ENCODE measurements around the gene FIBP.

FIBP gene

GRCh38 chr11:65853246-65853979 is 34.9 kb downstream of the FIBP start:
- peak overlapping the region; percentile 4; the same call in 1 of the 2 replicates for H3K27ac ChIP-seq
- TF ChIP-seq ZFX (IDR thresholded peaks at IDR 0.05; ENCODE audit: borderline replicate concordance) (no peak), CTCF (IDR thresholded peaks at IDR 0.05) (no peak)

GRCh38 chr11:65852508-65853245 is 35.6 kb downstream of the FIBP start:
- no peak for TF ChIP-seq ZFX (IDR thresholded peaks at IDR 0.05; ENCODE audit: borderline replicate concordance)
- H3K27ac ChIP-seq, result 0 out of 2 replicates have a peak overlapping the region, but pooled peaks have one; percentile 4

- no peak for TF ChIP-seq CTCF (IDR thresholded peaks at IDR 0.05)
- TF ChIP-seq ZFX (IDR thresholded peaks at IDR 0.05; ENCODE audit: borderline replicate concordance), result no peak
- H3K27ac ChIP-seq, result 0 out of 2 replicates have a peak overlapping the region, but pooled peaks have one; percentile 4
Observed at GRCh38 chr11:65851811-65852507, 36.3 kb downstream of the FIBP start.

GRCh38 chr11:65851083-65851579 is 37.1 kb downstream of the FIBP start:
- TF ChIP-seq CTCF (IDR thresholded peaks at IDR 0.05) (peak; percentile 61), ZFX (IDR thresholded peaks at IDR 0.05; ENCODE audit: borderline replicate concordance) (no peak)
- no peak overlapping the region; the same call in 1 of the 2 replicates for H3K27ac ChIP-seq

- TF ChIP-seq CTCF (IDR thresholded peaks at IDR 0.05) (no peak), ZFX (IDR thresholded peaks at IDR 0.05; ENCODE audit: borderline replicate concordance) (no peak)
- H3K27ac ChIP-seq, result no peak overlapping the region
Observed at GRCh38 chr11:65850217-65851082, 37.8 kb downstream of the FIBP start.

- TF ChIP-seq CTCF (IDR thresholded peaks at IDR 0.05) (no peak), ZFX (IDR thresholded peaks at IDR 0.05; ENCODE audit: borderline replicate concordance) (no peak)
Observed at GRCh38 chr11:65849771-65850216, 38.5 kb downstream of the FIBP start.

More at GRCh38 chr11:65849771-65850216, 38.5 kb downstream of the FIBP start:
- peak overlapping the region; percentile 12; the same call in 1 of the 2 replicates for H3K27ac ChIP-seq
